NOMO-1 treated with DMSO at 0.1 percent for 48 hours (cell line): ENCODE results near the gene DNAJC1.
"Not testable (repeated sequence)": the region's sequence is repeated elsewhere in the genome, so short reads cannot be mapped to it uniquely, and the experiment has no call there.

ENCODE experiments used
- DNase-seq: peaks from one replicate; lab custom pipeline; 2025; ENCODE audit not compliant: unreplicated experiment; lab: John Stamatoyannopoulos, UW

DNAJC1 gene

GRCh38 chr10:21732067-21732772 lies 271.3 kb downstream of the DNAJC1 start:
- DNase-seq, result peak; percentile 72

- DNase-seq, result no peak
Measured at GRCh38 chr10:21728618-21729017, 274.9 kb downstream of the DNAJC1 start.

- DNase-seq, result no peak
Measured at GRCh38 chr10:21727452-21728168, 275.9 kb downstream of the DNAJC1 start.

- no peak for DNase-seq
Measured at GRCh38 chr10:21726601-21727225, 276.8 kb downstream of the DNAJC1 start.

GRCh38 chr10:21724687-21725367 lies 278.7 kb downstream of the DNAJC1 start:
- peak; percentile 95 for DNase-seq

GRCh38 chr10:21724020-21724589 lies 279.4 kb downstream of the DNAJC1 start:
- DNase-seq, result no peak

GRCh38 chr10:21722209-21722608 lies 281.3 kb downstream of the DNAJC1 start:
- DNase-seq, result no peak

GRCh38 chr10:21721000-21721665 lies 282.4 kb downstream of the DNAJC1 start:
- DNase-seq, result no peak

- DNase-seq, result no peak
Measured at GRCh38 chr10:21720090-21720489, 283.4 kb downstream of the DNAJC1 start.

- no peak for DNase-seq
Measured at GRCh38 chr10:21719502-21719901, 284.0 kb downstream of the DNAJC1 start.

- DNase-seq, result not testable (repeated sequence)
Measured at GRCh38 chr10:21717437-21718054, 286.0 kb downstream of the DNAJC1 start.

GRCh38 chr10:21715531-21716195 lies 287.9 kb downstream of the DNAJC1 start:
- no peak for DNase-seq

- DNase-seq, result no peak
Measured at GRCh38 chr10:21712975-21713374, 290.6 kb downstream of the DNAJC1 start.

- no peak for DNase-seq
Measured at GRCh38 chr10:21707498-21707897, 296.0 kb downstream of the DNAJC1 start.
